Lung (tissue), 12 donors: ENCODE results near the gene TMEM119. TPM values are rescaled to one million over a fixed set of nuclear protein-coding genes. Genes with fewer than 3 reads are reported as not detected.

Source experiments
- ATAC-seq: fragments of 200-7000 bp; cut with Tn5 transposase; one replicate; pipeline ENCODE4 v1.9.1; 2020; ENCODE audit warnings: moderate number of reproducible peaks; ENCODE audit not compliant: insufficient read depth, low FRiP score
- DNase-seq, 3 donors: peaks; one replicate each; pipeline ENCODE4 v3.0.0-alpha.2; 2013 to 2017
- H3K27ac ChIP-seq, 2 donors: one replicate each; pipeline ENCODE4 v1.5.1; 2013; ENCODE audit warnings: mild to moderate bottlenecking in 2 of 2, moderate library complexity in 2 of 2, control low read depth in 1 of 2, inconsistent platforms in 1 of 2, low read depth in 1 of 2, low read length in 1 of 2
- H3K27me3 ChIP-seq, 3 donors: one replicate each; pipeline ENCODE4 v1.5.1; 2013; ENCODE audit warnings: low read length in 2 of 3; ENCODE audit not compliant: control insufficient read depth in 3 of 3, insufficient read depth in 3 of 3
- H3K36me3 ChIP-seq, 4 donors: one replicate each; pipeline ENCODE4 v1.5.1; 2013; ENCODE audit warnings: low read length in 4 of 4, mild to moderate bottlenecking in 1 of 4, moderate library complexity in 1 of 4; ENCODE audit not compliant: control insufficient read depth in 4 of 4, insufficient read depth in 4 of 4
- H3K4me1 ChIP-seq, 5 donors: one replicate each; pipeline ENCODE4 v1.5.1; 2013; ENCODE audit warnings: low read length in 5 of 5, mild to moderate bottlenecking in 2 of 5, moderate library complexity in 1 of 5; ENCODE audit not compliant: control insufficient read depth in 5 of 5, insufficient read depth in 5 of 5
- H3K4me3 ChIP-seq: one replicate; pipeline ENCODE4 v1.5.1; 2013; ENCODE audit warnings: mild to moderate bottlenecking, control low read depth, moderate library complexity
- H3K9ac ChIP-seq, 2 donors: one replicate each; pipeline ENCODE4 v1.5.1; 2013; ENCODE audit warnings: low read length in 2 of 2, control low read depth in 1 of 2; ENCODE audit not compliant: insufficient read depth in 1 of 2
- H3K9me3 ChIP-seq, 4 donors: one replicate each; pipeline ENCODE4 v1.5.1; 2013; ENCODE audit warnings: low read length in 3 of 4, mild to moderate bottlenecking in 1 of 4, moderate library complexity in 1 of 4; ENCODE audit not compliant: control insufficient read depth in 4 of 4, insufficient read depth in 3 of 4
- WGBS, 2 donors: extraction: QIAGEN DNeasy Blood & Tissue Kit; methylation state at CpG; one replicate each; pipeline ENCODE4 v1.1.7; 2013; 5-methylcytosine and 5-hydroxymethylcytosine counted together
- polyA plus RNA-seq, 2 donors: library from polyadenylated mRNA; stranded (reverse); fragments of 200-250 nt; gene quantifications; one replicate each; pipeline ENCODE4 v1.2.1, GENCODE V29; 2013
- total RNA-seq, 2 donors: library from RNA; depleted of rRNA in 1 of 2; stranded (reverse); fragments of >200 nt in 1 of 2; gene quantifications; one replicate each; pipeline ENCODE4 v1.2.1, GENCODE V29; 2014 to 2021
- TF ChIP-seq, protein P1 (sequence below): IDR thresholded peaks from 2 replicates; pipeline ENCODE4 v1.5.1; 2012; ENCODE audit warnings: mild to moderate bottlenecking; ENCODE audit errors: control extremely low read depth, extremely low read depth
- donor health status: control.
- donor health status: control.
- donor health status: Bipolar disorder and iron deficiency.
- donor health status: healthy.
- donor health status: DM: yes; HTN: yes; CAD: no.

TMEM119 gene
- total and polyA plus RNA-seq, 4 donors: 14.4 to 31.9 (median 22.9) TPM

DNA sequence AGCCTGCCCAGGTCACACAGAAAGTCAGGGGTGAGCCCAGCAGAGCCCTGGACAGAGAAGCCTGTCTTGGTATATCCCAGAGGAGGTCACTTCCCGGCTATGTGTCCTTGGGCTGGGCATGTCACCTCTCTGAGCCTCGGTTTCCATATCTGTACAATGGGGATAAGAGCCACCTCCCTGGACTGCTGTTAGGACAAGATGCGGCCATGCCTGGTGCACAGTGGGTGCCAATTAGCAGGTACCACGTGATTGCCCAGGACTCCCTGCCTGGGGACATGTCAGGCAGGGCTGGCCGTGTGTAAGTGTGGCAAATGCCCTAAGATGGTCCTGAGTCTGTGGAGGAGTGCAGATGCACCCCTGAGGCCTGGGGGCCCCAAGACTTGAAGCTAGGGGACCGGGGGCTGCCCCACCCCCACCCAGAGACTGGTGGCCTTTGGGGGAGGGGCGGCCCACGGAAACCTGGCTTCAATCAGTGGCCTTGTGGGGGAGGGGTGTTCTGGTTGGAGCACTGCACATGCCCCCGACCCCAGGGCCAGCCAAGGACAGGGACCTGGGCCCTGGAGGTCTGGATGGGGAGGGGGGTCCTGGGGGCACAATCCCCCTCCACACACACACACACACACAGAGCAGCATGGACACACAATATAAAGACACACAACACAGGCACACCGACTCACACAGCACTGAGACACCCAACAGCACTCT, 878 bp downstream of the TMEM119 start:
- no peaks in the 10 kb centered on the region for H3K27me3 ChIP-seq
- DNase-seq (no peak), ATAC-seq (no peak)

DNA sequence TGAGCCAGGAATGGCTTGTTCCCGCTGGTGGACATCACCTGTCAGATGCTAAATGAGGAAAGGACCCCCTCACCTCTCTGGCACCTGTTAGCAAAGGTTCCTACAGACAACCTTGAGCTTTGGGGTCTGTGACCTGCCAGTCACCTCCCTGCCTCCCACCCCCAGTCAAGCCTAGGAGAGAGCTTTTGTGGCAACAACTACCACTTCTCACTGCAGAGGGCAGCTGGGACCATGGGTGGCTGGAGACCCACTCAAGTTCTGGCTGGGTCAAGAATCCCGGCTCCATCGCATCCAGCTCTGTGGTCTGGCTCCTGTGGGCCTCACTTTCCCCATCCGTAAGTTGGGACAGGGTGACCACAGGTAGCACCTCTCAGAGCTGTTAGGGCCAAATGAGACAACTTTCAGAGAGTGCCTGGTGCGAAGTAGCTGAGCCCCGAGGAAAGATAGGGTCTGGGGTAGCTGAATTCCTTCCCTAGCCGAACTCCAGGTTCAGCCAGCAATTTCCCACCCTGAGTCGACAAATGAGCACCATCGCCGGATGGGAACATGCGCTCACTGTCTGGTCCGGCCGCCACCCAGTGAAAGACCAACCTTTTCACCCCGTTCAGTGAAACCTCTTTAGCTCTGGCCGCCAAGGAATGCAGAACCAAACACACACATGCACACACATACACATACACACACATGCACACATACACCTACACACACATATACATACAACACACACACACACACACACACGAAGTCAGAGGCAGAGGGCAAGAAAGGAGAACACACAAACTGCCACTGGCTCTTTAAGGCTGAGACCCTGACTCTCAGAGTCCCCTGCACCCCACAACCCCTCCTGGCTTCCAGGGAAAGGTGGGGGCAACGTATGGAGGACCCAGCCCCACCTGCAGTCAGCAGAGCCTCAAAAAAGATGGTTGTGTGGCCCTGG, 1.9 kb downstream of the TMEM119 start:
- WGBS, 2 donors: 75 to 80% methylated on average over 17 of the region's 17 CpGs
- Histone ChIP-seq H3K9me3 (no peaks in the 10 kb centered on the region), H3K4me1 (peaks cover 0 to 23% (median 10%) of the 10 kb centered on the region in 5 donors), H3K4me3 (peak overlapping the region; percentile 10), H3K27me3 (no peaks in the 10 kb centered on the region), H3K27ac (no peak overlapping the region), H3K9ac (peak overlapping the region in 1 of 2 donors; percentile 58), H3K36me3 (peaks cover 0 to 7% (median 0%) of the 10 kb centered on the region in 4 donors)
- TF ChIP-seq, protein P1, sequence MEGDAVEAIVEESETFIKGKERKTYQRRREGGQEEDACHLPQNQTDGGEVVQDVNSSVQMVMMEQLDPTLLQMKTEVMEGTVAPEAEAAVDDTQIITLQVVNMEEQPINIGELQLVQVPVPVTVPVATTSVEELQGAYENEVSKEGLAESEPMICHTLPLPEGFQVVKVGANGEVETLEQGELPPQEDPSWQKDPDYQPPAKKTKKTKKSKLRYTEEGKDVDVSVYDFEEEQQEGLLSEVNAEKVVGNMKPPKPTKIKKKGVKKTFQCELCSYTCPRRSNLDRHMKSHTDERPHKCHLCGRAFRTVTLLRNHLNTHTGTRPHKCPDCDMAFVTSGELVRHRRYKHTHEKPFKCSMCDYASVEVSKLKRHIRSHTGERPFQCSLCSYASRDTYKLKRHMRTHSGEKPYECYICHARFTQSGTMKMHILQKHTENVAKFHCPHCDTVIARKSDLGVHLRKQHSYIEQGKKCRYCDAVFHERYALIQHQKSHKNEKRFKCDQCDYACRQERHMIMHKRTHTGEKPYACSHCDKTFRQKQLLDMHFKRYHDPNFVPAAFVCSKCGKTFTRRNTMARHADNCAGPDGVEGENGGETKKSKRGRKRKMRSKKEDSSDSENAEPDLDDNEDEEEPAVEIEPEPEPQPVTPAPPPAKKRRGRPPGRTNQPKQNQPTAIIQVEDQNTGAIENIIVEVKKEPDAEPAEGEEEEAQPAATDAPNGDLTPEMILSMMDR: no peak
- DNase-seq: no peak
- ATAC-seq: no peak

More for the DNA sequence above, 878 bp downstream of the TMEM119 start:
- H3K27ac ChIP-seq: no peak overlapping the region
- H3K4me3 ChIP-seq: no peak overlapping the region
- 61 to 83% methylated on average over 10 of the region's 10 CpGs for WGBS, 2 donors
- peak overlapping the region; percentile 39 to 88 for H3K9ac ChIP-seq
- H3K4me1 ChIP-seq: peaks cover 0 to 23% (median 10%) of the 10 kb centered on the region in 5 donors
- TF ChIP-seq, protein P1: no peak
- peaks cover 0 to 5% (median 0%) of the 10 kb centered on the region in 4 donors for H3K36me3 ChIP-seq
- H3K9me3 ChIP-seq: no peaks in the 10 kb centered on the region

DNA sequence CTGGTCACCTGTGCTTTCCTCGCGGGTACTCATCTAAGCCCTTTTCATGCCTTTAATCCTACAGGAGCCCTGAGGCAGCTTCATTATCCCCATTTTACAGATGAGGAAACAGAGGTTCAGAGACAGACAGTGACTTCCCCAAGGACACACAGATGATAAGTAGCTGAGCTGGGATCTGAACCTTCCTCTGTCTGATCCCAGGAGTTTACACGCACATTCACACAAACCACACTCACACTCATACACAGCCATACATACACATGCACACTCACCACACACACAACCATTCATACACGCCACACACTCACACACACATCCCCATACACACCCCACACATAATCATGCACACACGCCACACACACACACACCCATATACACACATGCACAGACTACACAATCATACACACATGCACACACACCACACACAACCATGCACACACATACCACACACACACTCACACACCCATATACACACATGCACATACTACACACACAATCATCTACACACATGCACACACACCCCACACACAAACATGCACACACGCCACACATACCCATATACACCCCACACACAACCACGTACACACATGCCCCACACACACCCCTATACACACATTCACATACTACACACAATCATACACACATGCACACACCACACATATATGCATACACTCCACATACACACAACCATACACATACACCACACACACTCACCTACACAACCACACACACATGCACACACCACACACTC, 2.7 kb downstream of the TMEM119 start:
- H3K4me3 ChIP-seq: peak overlapping the region; percentile 10
- DNase-seq (no peak), ATAC-seq (no peak)
- H3K9me3 ChIP-seq: no peaks in the 10 kb centered on the region
- H3K27me3 ChIP-seq: no peaks in the 10 kb centered on the region
- H3K9ac ChIP-seq: peak overlapping the region in 1 of 2 donors; percentile 44
- 95 to 96% methylated on average over 7 of the region's 7 CpGs for WGBS, 2 donors
- peaks cover 0 to 23% (median 10%) of the 10 kb centered on the region in 5 donors for H3K4me1 ChIP-seq
- peaks cover 0 to 7% (median 0%) of the 10 kb centered on the region in 4 donors for H3K36me3 ChIP-seq
- TF ChIP-seq, protein P1: no peak
- H3K27ac ChIP-seq: peak overlapping the region in 1 of 2 donors; percentile 15
